Hindlimb muscle (tissue), 1 donor: ENCODE results near the gene USH1G. TPM values are rescaled to one million over a fixed set of nuclear protein-coding genes. Genes with fewer than 3 reads are reported as not detected.
A peak's percentile ranks its signal among the peaks of the same experiment; 100 is the strongest.
"Not testable (repeated sequence)": the region's sequence is repeated elsewhere in the genome, so short reads cannot be mapped to it uniquely, and the experiment has no call there.

Source experiments
- DNase-seq: peaks from one replicate; pipeline ENCODE4 v3.0.0-alpha.2; 2013
- polyA plus RNA-seq: library from polyadenylated mRNA; unstranded; fragments of 120-200 nt; gene quantifications from one replicate; pipeline ENCODE4 v1.2.1, GENCODE V29; 2013; ENCODE audit not compliant: insufficient read length

USH1G gene
- polyA plus RNA-seq: not detected

DNA sequence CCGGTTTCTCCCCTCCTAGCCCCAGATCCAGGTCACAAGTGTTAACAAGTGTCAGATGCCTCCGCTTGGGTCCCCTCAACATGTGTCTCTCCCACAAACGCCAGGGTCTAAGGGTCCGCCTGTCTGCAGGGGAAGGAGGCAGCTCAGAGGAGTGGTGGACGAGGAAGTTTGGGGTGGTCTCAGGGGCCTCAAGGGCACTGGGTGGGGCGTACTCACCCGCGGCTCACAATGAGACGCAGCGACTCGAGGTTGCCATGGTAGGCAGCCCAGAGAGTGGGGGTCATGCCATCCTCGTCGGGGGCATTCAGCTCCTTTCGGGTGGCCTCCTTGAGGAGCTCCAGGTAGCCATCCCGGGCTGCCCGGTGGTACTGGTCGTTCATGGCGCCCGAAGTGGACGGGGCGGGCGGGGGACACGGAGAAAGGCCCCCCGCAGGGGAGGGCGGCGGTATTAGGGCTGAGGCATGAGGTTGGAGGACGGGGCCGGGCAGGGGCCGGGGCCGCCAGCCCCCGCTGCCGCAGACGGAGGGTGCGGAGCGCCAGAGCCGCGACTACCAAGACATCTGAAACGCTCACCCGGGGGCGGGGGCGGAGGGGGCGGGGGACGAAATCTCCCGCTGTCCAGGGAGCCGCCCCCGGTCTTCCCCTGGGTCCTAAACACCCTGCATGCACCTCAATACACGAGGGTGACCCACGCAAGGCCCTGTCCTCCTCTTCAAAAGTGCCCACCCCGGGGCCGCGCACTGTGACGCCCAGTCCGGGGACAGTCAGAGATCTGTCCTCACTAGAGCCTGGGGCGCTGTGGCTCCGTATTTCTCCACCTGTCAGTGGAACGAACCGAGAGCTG, at the start of gene USH1G:
TSS of gene USH1G (minus strand) at position 562 of the 844 bp plus-strand sequence. CDS start at position 380, 182 bp downstream.
- DNase-seq: no peak

- DNase-seq: no peak
These were observed 49.3 kb upstream of the USH1G start, which contains the start of gene HID1 for GRCh38 chr17:74972107-74972972. Gene HID1 (minus strand): TSS chr17:74972759. CDS start chr17:74972656, 103 bp downstream.

DNA sequence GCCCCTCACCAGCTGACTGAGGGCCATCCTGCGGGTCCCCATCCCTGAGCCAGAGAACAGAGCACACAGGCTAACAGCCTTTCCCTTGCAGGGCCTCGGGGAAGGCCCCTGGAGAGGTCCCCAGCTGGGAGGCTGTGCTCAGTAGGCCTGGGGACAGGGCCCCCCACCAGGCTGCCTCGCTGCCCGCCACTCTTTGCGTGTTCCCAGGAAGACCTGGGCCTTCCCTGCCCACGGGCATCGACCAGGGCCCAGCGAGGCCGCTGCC, 48.7 kb upstream of the USH1G start:
- DNase-seq: no peak

- no peak for DNase-seq
These were observed 48.2 kb upstream of the USH1G start for GRCh38 chr17:74971069-74971841.

DNA sequence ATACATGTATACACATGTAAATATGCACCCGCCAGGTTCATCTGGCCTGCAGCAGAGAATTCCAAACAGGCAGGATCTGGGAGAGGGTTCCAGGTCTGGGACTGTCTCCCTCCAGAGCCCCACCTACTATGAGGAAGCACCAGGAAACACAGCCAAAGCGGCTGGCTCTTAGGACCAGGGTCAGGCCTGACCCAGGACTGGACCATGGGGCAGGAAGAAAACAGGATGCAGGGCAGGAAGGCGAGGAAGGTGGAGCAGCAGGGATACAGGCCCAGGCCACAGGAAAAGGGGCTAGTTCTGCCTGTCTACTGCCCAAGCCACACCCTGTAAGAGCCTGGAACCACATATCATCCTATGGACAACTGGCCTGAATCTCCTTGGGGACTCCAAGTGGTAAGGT, 47.3 kb upstream of the USH1G start:
- no peak for DNase-seq

DNA sequence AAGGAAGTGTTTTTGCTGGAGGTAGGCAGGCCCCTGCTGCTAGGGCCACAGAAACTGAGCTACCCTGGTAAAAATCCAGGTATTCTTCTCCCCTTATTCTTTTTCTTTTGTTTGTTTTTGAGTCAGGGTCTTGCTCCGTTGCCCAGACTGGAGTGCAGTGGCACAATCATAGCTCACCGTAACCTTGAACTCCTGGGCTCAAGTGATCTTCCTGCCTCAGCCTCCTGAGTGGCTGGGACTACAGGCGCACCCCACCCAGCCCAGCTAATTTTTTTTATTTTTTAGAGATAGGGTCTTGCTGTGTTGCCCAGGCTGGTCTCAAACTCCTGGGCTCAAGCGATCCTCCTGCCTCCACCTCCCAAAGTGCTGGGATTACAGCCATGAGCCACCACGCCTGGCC, 46.4 kb upstream of the USH1G start:
- DNase-seq: not testable (repeated sequence)

GRCh38 chr17:74968361-74968780, 45.3 kb upstream of the USH1G start:
- DNase-seq: no peak

DNA sequence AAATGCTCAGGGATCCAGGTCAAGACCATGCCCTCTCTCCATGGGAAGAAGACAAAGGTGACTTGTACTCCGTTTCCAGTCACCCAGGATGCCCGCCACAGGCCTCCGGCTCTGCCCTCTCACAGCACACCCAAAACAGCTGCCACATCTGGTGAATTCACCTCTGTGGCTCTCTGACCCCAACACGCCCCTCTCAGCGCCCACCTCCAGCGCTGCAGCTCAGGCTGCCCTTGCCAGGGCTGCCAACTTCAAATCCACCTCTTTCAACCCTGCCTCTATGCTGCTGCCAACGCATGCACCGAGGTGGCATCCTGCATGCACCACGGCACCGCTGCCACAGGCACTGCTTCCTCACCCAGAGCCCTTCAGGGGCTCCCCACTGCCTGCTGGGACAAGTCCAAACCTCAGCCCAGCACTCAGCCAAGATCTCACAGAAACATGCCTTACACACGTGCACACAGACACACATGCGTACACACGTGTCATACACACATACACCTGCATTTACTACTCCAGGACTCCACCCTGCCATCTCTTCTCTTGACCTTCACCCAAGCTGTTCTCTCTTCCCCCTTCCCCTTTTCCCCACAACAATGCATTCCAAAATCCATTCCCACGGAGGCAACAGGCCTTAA, 42.0 kb upstream of the USH1G start:
- no peak for DNase-seq

DNA sequence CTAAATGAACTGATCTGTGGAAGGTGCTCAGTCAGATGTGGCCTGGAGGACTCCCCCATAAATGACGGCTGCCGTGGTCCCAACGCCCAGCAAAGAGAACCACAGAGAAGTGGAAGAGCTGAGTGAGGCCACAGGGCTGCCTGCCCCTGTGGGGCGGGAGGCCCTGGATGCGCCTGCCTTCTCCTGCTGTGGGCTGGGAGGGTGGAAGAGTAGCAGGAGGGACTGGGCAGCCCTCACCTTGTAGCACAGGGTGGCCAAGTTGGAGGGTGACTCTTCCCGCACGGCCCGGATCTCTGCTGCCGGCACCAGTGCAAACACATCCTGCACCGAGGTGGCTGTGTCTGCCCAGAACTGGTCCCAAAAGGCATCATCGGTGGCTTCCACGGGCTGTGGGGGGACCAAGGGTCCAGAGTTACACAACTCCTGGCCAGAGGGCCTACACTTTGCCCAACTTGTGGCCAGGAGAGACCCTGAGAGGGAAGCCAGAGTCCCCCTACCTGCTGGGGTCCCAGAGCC, 41.2 kb upstream of the USH1G start:
- DNase-seq: no peak

DNA sequence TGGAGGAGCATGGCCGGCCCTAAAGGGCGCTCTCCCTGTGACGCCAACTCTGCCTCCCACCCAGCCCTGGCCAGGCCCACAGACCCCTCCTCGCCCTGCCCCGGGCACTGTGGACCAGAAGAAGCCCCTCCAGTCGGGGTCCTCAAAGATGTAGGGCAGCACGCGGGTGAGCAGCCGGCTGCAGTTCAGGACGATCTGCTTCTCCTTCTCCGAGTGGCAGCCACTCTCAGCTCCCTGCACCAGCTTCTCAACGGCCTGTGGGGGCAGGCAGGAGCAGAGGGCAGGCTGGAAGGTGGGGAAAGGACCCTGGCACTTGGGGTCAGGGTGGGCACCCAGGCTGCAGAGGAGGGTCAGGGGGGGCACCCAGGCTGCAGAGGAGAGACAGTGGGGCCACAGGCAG, 40.6 kb upstream of the USH1G start:
- DNase-seq: no peak

- no peak for DNase-seq
These were observed 39.8 kb upstream of the USH1G start for GRCh38 chr17:74962622-74963394.

DNA sequence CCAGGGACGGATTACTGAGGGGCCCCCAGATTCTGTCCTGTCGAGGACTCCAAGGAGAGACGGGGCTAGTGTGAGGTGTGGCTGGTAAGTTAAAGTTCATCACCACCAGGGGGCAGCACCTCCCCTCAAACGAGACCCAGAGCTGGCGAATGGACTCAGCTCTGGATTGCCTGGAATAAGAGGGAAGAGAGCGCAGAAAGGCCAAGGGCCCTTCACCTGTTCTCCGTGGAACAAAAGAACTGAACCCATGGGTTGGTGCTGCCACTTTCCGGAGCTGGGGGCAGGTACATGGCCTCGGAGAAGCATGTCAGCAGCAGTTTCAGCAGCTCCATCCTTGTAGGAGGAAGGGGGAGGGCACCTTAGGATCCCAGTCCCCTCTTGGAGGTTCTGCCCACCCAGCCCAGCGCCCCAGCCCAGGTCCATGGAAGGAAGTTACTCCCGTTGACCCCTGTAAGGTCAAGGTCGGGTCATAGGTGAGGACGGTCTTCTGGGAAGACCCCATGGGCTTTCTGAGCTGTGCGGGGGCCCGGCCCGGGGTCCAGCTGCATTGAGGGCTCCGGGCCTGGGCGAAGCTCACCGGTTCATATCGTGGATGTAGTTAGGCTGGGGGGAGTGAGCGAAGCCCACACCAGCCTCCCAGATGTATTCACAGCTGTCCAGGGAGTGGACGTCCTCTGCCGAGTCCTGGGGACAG, 38.7 kb upstream of the USH1G start:
- DNase-seq: peak; percentile 86

DNA sequence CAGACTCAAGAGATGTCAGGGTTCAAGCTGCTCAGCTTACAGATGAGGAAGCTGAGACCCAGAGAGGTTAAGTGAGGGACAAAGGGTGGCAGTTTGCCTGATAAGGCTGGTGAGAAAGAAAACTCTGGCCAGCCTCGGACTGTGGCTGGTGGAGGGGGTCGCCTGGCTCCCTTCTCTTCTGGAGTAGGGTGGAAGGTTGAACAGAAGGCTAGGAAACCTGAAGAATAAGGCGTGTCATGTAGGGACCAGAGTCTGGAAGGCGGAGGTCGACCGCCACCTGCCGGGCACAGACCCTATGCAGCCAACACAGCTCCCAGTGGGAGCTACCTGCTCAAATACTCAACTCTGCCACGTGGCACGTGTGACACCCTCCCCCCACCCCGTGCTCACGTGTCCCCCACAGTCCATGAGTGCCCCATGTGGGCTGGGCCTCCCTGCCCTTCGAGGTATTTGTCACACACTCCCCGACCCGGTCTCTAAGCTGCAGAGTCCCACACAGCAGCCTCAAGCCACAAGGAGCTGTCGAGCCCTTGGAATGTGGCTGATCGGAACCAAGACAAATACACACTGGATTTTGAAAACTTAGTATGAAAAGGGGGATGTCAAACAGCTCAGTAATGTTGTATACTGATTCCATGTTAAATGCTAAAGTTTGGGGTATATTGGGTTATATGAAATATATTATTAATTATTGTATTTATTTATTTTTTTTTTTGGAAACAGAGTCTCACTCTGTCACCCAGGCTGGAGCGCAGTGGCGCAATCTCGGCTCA, 37.7 kb upstream of the USH1G start:
- no peak for DNase-seq

- no peak for DNase-seq
These were observed 36.9 kb upstream of the USH1G start for GRCh38 chr17:74959826-74960515.

- DNase-seq: peak; percentile 52
These were observed 35.1 kb upstream of the USH1G start for GRCh38 chr17:74957935-74958740.

- DNase-seq: no peak
These were observed 33.0 kb upstream of the USH1G start for GRCh38 chr17:74956093-74956492.

DNA sequence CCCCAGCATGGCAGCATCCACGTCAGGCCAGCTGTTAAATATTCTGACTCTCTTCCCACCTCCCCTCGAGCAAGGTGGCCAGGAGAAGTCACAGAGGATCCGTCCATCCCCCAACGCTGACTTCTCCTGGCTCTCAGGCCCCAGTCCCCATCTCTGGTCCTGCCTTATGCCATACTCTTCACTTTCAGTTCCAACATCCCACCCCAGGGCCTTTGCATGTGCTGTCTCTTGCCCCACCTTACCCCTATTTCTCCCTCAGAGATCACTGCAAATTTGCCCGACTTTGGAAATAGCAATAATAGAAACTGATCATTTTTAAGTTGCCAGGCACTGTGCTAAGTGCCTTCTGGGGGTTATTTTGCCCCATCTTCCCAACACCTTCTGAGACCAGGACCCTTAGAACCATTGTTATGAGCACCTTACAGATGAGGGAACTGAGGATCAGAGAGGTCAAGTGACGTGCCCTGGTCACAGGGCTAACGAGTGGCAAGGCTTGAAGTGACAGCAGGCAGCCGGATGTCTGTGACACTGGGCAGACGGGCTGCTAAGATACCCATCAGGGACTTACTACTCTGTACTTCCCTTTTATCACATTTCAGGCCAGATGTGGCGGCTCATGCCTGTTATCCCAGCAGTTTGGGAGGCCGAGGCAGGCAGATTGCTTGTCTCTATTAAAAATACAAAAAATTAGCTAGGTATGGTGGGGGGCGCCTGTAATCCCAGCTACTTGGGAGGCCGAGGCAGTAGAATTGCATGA, 31.8 kb upstream of the USH1G start:
- no peak for DNase-seq

GRCh38 chr17:74954115-74954514, 31.1 kb upstream of the USH1G start:
- no peak for DNase-seq
